HEK293 (cell line): Measurements from ENCODE around the gene NDOR1.

Experiments used
- AEBP2 ChIP-seq: fragments of 450-650 bp; formaldehyde crosslinking; IDR thresholded peaks from 2 replicates; pipeline ENCODE4 v1.5.1; 2016; ENCODE audit warnings: missing biosample characterization, missing genetic modification characterization, borderline replicate concordance
- CTCF ChIP-seq: fragments of 450-650 bp; formaldehyde crosslinking; IDR thresholded peaks from 2 replicates; pipeline ENCODE4 v1.5.1; 2016; ENCODE audit warnings: missing biosample characterization, missing genetic modification characterization
- HOXC10 ChIP-seq: sonication (generic); formaldehyde crosslinking; IDR thresholded peaks from 2 replicates; pipeline ENCODE4 v1.8.1; 2023; ENCODE audit warnings: mild to moderate bottlenecking, missing genetic modification reagents
- KLF7 ChIP-seq: fragments of 450-650 bp; formaldehyde crosslinking; IDR thresholded peaks from 2 replicates; pipeline ENCODE4 v1.5.1; 2016; ENCODE audit warnings: missing biosample characterization, missing genetic modification characterization, borderline replicate concordance
- PRDM2 ChIP-seq: fragments of 450-650 bp; formaldehyde crosslinking; IDR thresholded peaks from 2 replicates; pipeline ENCODE4 v1.5.1; 2016; ENCODE audit warnings: missing biosample characterization, missing genetic modification characterization, borderline replicate concordance
- SP3 ChIP-seq: fragments of 450-650 bp; formaldehyde crosslinking; IDR thresholded peaks from 2 replicates; pipeline ENCODE4 v1.5.1; 2016; ENCODE audit warnings: missing biosample characterization, missing genetic modification characterization
- SP7 ChIP-seq: fragments of 450-650 bp; formaldehyde crosslinking; IDR thresholded peaks from 2 replicates; pipeline ENCODE4 v1.5.1; 2016; ENCODE audit warnings: missing biosample characterization, missing genetic modification characterization
- YY2 ChIP-seq: fragments of 450-650 bp; formaldehyde crosslinking; IDR thresholded peaks from 2 replicates; pipeline ENCODE4 v1.5.1; 2016; ENCODE audit warnings: missing biosample characterization, missing genetic modification characterization
- ZBTB20 ChIP-seq: fragments of 450-650 bp; formaldehyde crosslinking; IDR thresholded peaks from 2 replicates; pipeline ENCODE4 v1.5.1; 2016; ENCODE audit warnings: missing biosample characterization, missing genetic modification characterization
- ZBTB48 ChIP-seq: fragments of 450-650 bp; formaldehyde crosslinking; IDR thresholded peaks from 2 replicates; pipeline ENCODE4 v1.5.1; 2016; ENCODE audit warnings: missing biosample characterization, missing genetic modification characterization
- ZFP41 ChIP-seq: fragments of 450-650 bp; formaldehyde crosslinking; IDR thresholded peaks from 2 replicates; pipeline ENCODE4 v1.5.1; 2016; ENCODE audit warnings: missing biosample characterization, missing genetic modification characterization, borderline replicate concordance
- ZNF148 ChIP-seq: fragments of 450-650 bp; formaldehyde crosslinking; IDR thresholded peaks from 2 replicates; pipeline ENCODE4 v1.5.0; 2017; ENCODE audit warnings: missing biosample characterization, missing genetic modification characterization, borderline replicate concordance
- ZNF16 ChIP-seq: fragments of 450-650 bp; formaldehyde crosslinking; IDR thresholded peaks from 2 replicates; pipeline ENCODE4 v1.5.1; 2016; ENCODE audit warnings: low read depth, missing biosample characterization, missing genetic modification characterization
- ZNF175 ChIP-seq: fragments of 450-650 bp; formaldehyde crosslinking; IDR thresholded peaks from 2 replicates; pipeline ENCODE4 v1.5.1; 2016; ENCODE audit warnings: missing biosample characterization, missing genetic modification characterization
- ZNF26 ChIP-seq: fragments of 450-650 bp; formaldehyde crosslinking; IDR thresholded peaks from 2 replicates; pipeline ENCODE4 v1.5.1; 2016; ENCODE audit warnings: missing biosample characterization, missing genetic modification characterization
- ZNF341 ChIP-seq: fragments of 450-650 bp; formaldehyde crosslinking; IDR thresholded peaks from 2 replicates; pipeline ENCODE4; 2016; ENCODE audit warnings: low read depth, missing biosample characterization, missing genetic modification characterization
- ZNF350 ChIP-seq: fragments of 450-650 bp; formaldehyde crosslinking; IDR thresholded peaks from 2 replicates; pipeline ENCODE4 v1.5.0; 2017; ENCODE audit warnings: missing biosample characterization, mild to moderate bottlenecking, missing genetic modification characterization
- ZNF366 ChIP-seq: fragments of 450-650 bp; formaldehyde crosslinking; conservative IDR thresholded peaks from 2 replicates; pipeline ENCODE4 v1.5.1; 2016; ENCODE audit warnings: missing biosample characterization, missing genetic modification characterization
- ZNF558 ChIP-seq: fragments of 450-650 bp; formaldehyde crosslinking; IDR thresholded peaks from 2 replicates; pipeline ENCODE4 v1.5.1; 2016; ENCODE audit warnings: missing biosample characterization, missing genetic modification characterization
- ZNF610 ChIP-seq: fragments of 450-650 bp; formaldehyde crosslinking; IDR thresholded peaks from 2 replicates; pipeline ENCODE4 v1.5.1; 2016; ENCODE audit warnings: missing biosample characterization, missing genetic modification characterization, borderline replicate concordance
- ZNF645 ChIP-seq: fragments of 450-650 bp; formaldehyde crosslinking; IDR thresholded peaks from 2 replicates; pipeline ENCODE4; 2016; ENCODE audit warnings: missing biosample characterization, missing genetic modification characterization
- ZNF76 ChIP-seq: fragments of 450-650 bp; formaldehyde crosslinking; IDR thresholded peaks from 2 replicates; pipeline ENCODE4; 2016; ENCODE audit warnings: low read depth, missing biosample characterization, missing genetic modification characterization, borderline replicate concordance
- ZNF768 ChIP-seq: fragments of 450-650 bp; formaldehyde crosslinking; IDR thresholded peaks from 2 replicates; pipeline ENCODE4 v1.5.1; 2018; ENCODE audit warnings: missing biosample characterization, mild to moderate bottlenecking, missing genetic modification characterization
- ZSCAN30 ChIP-seq: fragments of 450-650 bp; IDR thresholded peaks from 2 replicates; pipeline ENCODE4 v1.5.1; 2018; ENCODE audit warnings: missing biosample characterization, mild to moderate bottlenecking, missing genetic modification characterization, moderate library complexity
- ZXDB ChIP-seq: fragments of 450-650 bp; formaldehyde crosslinking; IDR thresholded peaks from 2 replicates; pipeline ENCODE4 v1.5.1; 2016; ENCODE audit warnings: missing biosample characterization, missing genetic modification characterization

Gene NDOR1

GRCh38 chr9:137254624-137255447 is 49.3 kb downstream of the NDOR1 start, which contains the start of gene NELFB (continued):
- TF ChIP-seq ZNF16 (tag by site-specific recombination) (no peak), ZBTB48 (tag by site-specific recombination) (peak; percentile 30; the same call in 1 of the 2 replicates), ZNF76 (tag by site-specific recombination) (no peak), YY2 (tag by site-specific recombination) (no peak), ZNF645 (tag by site-specific recombination) (no peak), ZNF366 (tag by site-specific recombination) (no peak), ZNF26 (tag by site-specific recombination) (no peak), KLF7 (tag by site-specific recombination) (peak; percentile 22; the same call in 1 of the 2 replicates), ZBTB20 (tag by site-specific recombination) (no peak), CTCF (peak; percentile 45; the same call in 1 of the 2 replicates), ZXDB (tag by site-specific recombination) (peak; percentile 58), ZNF768 (no peak), ZNF148 (tag by site-specific recombination) (no peak), ZNF341 (no peak), SP7 (tag by site-specific recombination) (0 out of 2 replicates have a peak, but pooled peaks have one; percentile 23), SP3 (tag by site-specific recombination) (peak; percentile 70), AEBP2 (tag by site-specific recombination) (no peak), ZSCAN30 (tag by site-specific recombination) (peak; percentile 55; the same call in 1 of the 2 replicates), PRDM2 (tag by site-specific recombination) (no peak), ZNF175 (no peak), ZNF558 (tag by site-specific recombination) (no peak), ZNF610 (tag by site-specific recombination) (no peak), ZNF350 (tag by site-specific recombination) (no peak), HOXC10 (CRISPR knock-in tag) (no peak), ZFP41 (tag by site-specific recombination) (no peak)
